Activated effector memory CD4-positive, alpha-beta T cell treated with Interleukin-2 at 50 U/mL for 16 hours (primary cell): ENCODE measurements around the gene SLX4IP.

Experiments
- DNase-seq: peaks from one replicate; pipeline ENCODE4 v3.0.0-alpha.2; 2020

Gene SLX4IP

DNA sequence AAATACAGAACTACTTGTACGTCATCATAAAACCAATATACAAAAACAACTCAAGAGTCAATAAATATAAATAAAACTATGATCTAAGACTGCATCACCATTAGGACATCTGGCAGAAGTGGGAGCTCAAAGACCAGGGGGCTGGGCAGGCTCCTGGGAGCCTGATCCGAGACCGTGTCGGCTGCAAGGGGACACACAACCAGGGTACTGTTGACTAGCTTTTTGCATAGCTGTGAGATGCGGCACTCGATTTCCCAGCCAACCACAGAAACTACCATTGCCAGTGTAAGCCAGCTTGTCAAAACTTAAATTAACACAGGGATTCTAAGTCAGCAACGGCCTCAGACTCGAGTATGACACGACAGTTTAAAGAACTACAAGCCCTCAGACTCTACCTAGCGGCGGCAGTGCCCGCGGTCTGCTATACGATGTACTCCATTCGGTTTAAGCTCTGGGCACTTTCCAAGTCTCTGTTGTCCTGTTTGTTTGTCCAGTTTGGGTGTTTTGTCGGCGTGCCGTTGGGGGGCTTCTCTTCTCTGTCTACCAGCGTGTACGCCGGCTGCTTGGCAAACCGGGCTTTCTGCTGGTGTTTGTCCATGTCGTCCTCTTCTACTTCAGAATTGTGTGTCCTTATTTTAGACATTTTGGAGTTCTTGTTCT is 204.1 kb downstream of the SLX4IP start:
- DNase-seq, result no peak

DNA sequence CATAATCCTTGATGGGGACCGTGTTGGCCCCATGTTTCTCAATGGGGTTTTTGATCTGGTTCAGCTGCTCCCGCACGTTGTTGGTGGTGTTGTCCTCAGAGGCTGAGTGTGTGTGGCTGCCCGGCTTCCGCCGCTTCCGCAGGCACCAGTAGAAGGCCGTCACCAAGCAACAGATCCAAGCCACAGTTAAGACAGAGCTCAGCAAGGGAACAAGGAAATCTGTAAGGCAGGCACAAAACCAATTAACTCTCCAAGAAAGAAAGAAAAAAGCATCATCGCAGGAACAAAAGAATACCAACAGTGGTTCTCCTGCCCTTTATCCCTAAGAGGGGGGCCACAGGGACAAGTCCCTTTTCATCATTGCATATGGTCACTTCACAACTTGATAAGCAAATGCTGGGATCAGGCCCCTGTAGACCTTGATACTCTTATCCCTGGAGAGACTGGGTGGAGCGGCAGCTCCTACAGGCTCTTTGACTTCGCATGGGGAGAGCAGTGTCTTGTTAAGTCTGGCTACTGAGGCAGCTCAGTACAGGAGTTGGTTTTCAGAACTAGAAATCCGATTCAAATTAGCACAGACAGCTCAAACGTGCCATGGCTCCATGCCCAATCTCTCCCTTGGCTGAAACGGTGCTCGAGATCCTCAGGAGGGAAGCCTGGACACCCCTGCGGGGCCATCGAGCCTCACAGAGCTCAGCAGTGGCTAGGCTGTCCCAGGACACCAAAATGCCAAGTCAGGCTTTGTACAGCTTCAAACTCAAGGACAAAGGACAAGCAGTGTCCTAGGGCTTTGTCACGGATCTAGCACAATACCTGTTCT is 204.8 kb downstream of the SLX4IP start:
- DNase-seq, result no peak

DNA sequence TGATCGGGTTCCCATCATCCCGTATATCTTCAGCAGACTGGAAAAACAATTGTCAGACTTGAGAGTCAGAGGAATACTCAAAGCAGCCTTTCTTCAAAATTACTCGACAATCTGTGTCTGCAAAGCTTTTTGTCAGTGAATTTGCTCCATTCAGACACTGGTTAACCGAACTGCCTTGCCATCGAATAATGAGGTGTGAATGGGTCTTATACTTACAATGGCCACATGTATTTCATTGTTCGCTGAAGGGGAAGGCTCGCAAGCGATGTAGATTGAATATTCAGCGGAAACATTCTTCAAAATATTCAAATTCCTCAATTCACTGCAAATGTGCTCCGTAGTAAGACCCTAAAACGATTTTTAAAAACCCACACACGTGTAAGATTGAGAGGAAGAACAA is 205.8 kb downstream of the SLX4IP start:
- DNase-seq, result no peak

- DNase-seq, result no peak
Measured at GRCh38 chr20:10641467-10641866, 206.4 kb downstream of the SLX4IP start.

GRCh38 chr20:10641893-10642292 is 206.8 kb downstream of the SLX4IP start:
- no peak for DNase-seq

DNA sequence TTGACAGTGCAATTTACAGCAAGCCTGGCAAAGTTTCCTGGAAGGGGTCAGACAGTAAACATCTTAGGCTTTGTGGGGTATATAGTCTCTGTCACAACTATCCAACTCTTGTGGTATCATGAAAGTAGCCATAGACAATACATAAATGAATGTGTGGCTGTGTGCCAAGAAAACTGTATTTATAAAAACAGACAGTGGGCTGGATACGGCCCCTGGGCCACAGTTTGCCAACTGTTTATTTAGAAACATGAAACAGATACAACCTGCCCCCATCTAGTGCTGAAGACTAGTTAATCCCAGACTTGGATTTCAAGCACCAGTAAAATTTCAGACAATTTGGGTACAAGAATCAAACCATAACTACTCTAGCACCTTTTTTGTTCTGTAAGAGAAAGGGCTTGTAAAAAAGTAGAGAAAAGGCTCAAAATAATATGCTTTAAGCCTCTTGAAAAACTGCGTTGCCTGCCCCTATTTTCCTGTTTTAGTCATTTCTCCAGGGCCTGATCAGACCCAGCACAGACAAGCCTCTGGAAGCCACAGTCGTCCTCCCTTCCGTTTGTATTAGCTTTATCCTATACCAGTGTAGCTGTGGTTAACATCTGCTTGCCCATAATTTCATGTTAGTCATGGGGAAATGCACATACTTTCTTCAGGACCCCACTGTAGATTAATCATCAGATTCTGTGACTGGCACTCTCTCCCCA is 207.9 kb downstream of the SLX4IP start:
- no peak for DNase-seq

DNA sequence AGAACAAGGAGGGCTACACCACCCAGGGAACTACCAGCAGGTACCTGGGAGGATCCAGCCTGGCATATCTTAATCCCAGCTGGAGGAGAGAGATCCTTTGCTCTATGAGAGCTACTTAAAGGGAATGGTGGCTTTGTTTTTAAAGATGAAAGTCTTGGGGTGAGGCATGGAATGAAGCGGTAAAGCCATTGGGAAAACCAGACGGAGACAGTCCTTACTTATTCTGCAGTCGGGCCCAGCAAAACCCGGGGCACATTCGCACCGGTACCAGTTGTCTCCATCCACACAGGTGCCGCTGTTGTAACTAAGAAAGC is 208.4 kb downstream of the SLX4IP start:
- no peak for DNase-seq

- DNase-seq, result no peak
Measured at GRCh38 chr20:10644458-10645204, 209.5 kb downstream of the SLX4IP start.

DNA sequence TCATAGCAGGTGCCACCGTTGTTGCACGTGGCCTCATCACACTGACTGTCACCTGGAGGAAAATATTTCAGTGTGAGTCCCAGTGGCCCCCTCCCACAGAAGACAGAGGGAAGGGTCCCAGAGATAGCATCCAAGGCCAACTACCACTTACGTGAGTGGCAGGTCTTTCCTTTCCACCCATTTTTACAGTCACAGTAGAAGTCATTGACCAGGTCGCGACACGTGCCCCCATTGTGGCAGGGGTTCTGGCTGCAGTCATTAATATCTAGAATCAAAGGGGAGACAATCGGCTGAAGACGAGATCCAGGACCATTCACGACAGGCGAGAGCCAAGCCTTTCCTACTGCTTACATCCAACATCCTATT is 210.1 kb downstream of the SLX4IP start:
- DNase-seq, result no peak

GRCh38 chr20:10646006-10646405 is 210.9 kb downstream of the SLX4IP start:
- no peak for DNase-seq

GRCh38 chr20:10646886-10647420 is 211.8 kb downstream of the SLX4IP start:
- DNase-seq, result no peak

DNA sequence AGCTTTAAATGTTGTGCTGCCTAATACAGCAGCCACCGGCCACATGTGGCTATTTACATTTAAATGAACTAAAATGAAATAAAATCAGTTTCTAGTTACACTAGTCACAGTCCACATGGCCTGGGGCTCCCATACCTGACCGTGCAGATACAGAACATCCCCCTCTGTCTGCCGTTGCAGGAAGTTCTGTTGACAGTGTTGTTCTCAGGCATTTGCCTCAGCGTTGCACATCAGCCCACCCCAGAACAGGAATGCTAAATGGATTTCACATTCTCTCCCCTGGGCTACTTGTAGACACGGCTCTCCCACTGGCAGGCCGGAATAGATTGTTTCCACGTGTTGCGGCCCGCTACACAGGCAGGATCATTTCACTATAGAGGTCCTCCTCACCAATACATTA is 212.4 kb downstream of the SLX4IP start:
- DNase-seq, result no peak

DNA sequence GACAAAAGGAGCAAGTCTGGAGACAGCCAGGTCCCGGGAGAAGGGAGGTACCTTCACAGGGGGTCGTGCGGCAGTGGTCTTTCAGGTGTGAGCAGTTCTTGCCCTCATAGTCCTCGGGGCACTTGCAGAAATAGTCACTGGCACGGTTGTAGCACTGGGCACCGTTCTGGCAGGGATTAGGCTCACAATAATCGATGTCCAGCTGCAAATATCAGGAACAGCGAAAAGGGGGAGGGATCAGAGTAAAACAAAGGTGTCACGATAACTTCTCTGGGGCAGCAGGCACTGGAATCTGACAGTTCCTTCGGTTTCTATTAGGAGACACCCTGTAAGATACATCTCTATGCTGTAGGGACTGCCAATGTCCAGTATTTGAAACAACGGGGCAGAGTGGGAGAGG is 212.8 kb downstream of the SLX4IP start:
- no peak for DNase-seq

DNA sequence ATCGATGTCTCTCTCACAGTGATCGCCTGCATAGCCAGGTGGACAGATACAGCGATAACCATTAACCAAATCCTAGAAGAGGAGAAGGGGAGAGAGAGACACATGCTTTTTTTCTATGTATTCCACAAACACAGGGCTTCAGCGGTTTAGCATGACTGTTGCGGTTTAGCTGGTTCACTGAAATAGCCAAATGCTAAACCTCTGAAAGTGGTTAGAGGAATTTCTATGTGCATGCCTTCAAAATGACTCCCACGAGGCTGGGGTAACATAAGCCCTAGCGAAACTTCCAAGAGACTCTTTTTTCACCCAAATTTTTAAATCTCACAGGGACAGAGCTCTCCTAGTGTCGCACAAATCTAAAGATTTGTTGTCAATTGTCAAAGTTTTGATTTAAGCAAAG is 213.5 kb downstream of the SLX4IP start:
- no peak for DNase-seq

DNA sequence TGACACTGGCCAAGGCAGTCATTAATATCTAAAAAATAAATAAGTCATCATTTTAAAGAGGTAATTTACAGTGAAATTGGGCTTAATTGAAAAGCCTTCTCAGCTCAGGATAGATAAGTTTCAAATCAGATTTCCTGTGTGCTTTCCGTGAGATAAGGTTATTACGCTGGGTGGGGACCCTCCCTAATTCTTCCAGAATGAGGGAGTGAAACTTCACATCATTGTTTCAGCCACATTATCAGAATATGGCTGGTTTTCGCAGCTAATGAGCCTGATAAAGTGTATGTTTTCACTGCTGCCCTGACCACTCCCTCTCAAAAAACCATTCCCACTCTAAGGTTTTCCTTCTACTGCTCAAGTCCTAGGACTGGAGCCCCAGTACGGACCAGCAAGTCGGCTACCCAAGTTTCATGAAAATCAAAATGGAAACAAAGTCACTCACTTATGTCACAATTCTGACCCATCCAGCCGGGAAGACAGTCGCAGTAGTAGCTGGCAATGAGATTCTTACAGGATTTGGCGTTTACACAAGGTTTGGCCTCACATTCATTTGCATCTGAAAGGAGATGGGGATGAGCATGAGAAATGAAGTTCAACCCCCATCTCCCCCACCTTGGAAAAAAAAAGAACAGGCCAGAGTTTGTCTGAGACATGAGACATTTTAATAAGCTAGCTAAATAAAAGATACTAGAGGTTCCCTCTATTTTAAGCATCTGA is 214.1 kb downstream of the SLX4IP start:
- DNase-seq, result no peak

- DNase-seq, result no peak
Measured at GRCh38 chr20:10649797-10650160, 214.7 kb downstream of the SLX4IP start.

- DNase-seq, result no peak
Measured at GRCh38 chr20:10651227-10651990, 216.3 kb downstream of the SLX4IP start.

GRCh38 chr20:10652185-10652584 is 217.1 kb downstream of the SLX4IP start:
- no peak for DNase-seq

DNA sequence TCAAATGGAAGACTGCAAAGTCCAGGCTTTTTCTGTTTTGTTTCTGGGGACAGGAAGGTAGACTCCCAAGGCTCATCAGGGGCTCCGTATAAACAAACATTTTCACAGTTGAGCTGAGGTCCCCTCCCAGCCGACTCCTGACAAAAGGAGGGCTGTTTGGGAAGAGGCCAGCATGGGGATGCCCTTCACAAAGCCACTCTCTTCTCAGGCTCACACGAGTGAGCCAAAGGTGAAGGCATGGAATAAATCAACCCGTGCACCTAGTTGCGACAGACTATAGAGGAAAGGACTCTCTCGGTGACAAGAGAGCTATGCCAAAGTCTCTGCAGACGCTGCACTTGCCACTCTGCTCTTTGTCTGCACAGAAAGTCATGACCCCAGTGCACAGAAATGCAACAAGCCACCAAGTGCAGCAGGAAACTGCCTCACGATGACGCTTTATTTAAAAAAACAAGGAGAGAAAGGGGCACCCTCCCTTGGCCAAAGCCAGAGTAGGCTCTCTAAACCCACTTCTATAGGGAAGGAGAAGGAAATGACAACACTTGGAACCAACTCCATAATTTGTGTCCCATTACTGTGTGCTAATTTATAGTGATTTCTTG is 217.7 kb downstream of the SLX4IP start:
- DNase-seq, result no peak

DNA sequence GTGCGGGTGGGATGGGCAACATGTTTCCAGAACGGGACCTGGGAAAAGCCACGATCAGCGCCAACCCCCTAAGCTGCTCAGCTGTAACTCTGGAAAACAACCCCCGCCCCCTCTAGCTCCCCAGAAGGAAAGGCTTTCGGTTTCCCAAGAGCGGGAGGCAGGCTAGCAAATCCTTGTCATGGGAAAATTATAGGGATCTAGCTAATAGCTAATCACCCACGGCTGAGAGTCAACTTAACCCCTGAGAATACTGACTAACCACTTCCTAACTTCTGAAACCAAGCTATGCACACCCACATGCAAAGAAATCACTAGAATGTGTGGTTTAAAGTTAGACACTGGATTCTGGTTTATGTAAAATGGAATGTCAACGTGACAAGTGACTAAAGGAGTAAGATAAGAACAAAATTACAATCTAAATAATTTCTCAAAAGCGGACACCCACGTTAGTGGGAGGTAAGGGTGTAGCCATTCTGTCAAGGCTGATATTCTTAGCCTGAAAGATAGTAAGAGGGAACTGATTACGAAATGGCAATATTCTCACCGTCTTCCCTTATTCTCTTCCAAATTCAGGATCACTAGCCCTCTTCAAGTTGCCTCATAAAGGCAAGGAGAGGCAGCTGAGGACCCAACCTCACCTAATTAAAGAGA is 218.6 kb downstream of the SLX4IP start:
- DNase-seq, result no peak

GRCh38 chr20:10654250-10654610 is 219.1 kb downstream of the SLX4IP start:
- DNase-seq, result no peak
